HepG2 (cell line): ENCODE measurements around the gene GRM7. TPM values are rescaled to one million over a fixed set of nuclear protein-coding genes. Genes with fewer than 3 reads are reported as not detected.

ENCODE experiments used
- ATAC-seq: fragments of 200-7000 bp; cut with Tn5 transposase; 3 replicates; pipeline ENCODE4 v1.9.1; 2020; ENCODE audit warnings: mild to moderate bottlenecking, moderate library complexity
- BruUV-seq: library from RNA; stranded (reverse); fragments of 400-500 nt; replicated peaks from 2 replicates; lab custom pipeline; 2021; lab: Mats Ljungman, UMichigan
- CTCF ChIA-PET: fragments of 300-600 bp; formaldehyde crosslinking; extraction: SDS; loops from one replicate; lab custom pipeline; 2021; ENCODE audit warnings: low total read pairs, inconsistent platforms, low intra/inter-chr PET ratio; lab: Yijun Ruan, JAX
- POLR2A ChIA-PET: fragments of 350-600 bp; sonication (Branson Sonifier 250); formaldehyde crosslinking; loops from one replicate; lab custom pipeline; 2020; ENCODE audit warnings: antibody characterized with exemption, inconsistent platforms; lab: Yijun Ruan, JAX
- DNase-seq: peaks from one replicate; pipeline ENCODE4 v3.0.0-alpha.2; 2015; ENCODE audit warnings: low spot score
- FAIRE-seq: peaks from 3 replicates; lab custom pipeline; 2011; peaks lifted over from hg19 to GRCh38; lab: Jason Lieb, UNC
- H2AFZ ChIP-seq: one replicate; pipeline ENCODE4 v1.6.1; 2011; ENCODE audit warnings: low read length, inconsistent platforms
- H3K27ac ChIP-seq: fragments of 300-600 bp; 3 replicates; pipeline ENCODE4 v1.8.0; 2011; ENCODE audit warnings: mixed run types, mild to moderate bottlenecking, mixed read lengths, low read length, inconsistent platforms; ENCODE audit not compliant: insufficient read depth; ENCODE audit errors: extremely low read length
- H3K27me3 ChIP-seq, 2 experiments: fragments of 200-600 bp in 1 of 2; 2 replicates in 1 of 2; 3 replicates in 1 of 2; pipeline versions ENCODE4 v1.6.0 to v1.8.0; 2011; ENCODE audit warnings: low read length in 2 of 2, mild to moderate bottlenecking in 2 of 2, moderate library complexity in 2 of 2, inconsistent platforms in 1 of 2; ENCODE audit not compliant: insufficient read depth in 2 of 2, control insufficient read depth in 1 of 2
- H3K36me3 ChIP-seq, 2 experiments: fragments of 200-600 bp in 1 of 2; replicated peaks in 1 of 2; 2 replicates in 1 of 2; 3 replicates in 1 of 2; pipeline versions ENCODE4 v1.5.1 to v1.8.0; 2011; ENCODE audit warnings: low read length in 2 of 2, inconsistent platforms in 1 of 2; ENCODE audit not compliant: insufficient read depth in 2 of 2, control insufficient read depth in 1 of 2
- H3K4me1 ChIP-seq: 2 replicates; pipeline ENCODE4 v1.5.1; 2012; ENCODE audit warnings: low read length, inconsistent platforms; ENCODE audit not compliant: insufficient read depth
- H3K4me2 ChIP-seq: 2 replicates; pipeline ENCODE4 v1.6.0; 2011; ENCODE audit warnings: low read depth, low read length, inconsistent platforms
- H3K4me3 ChIP-seq, 3 experiments: fragments of 200-600 bp in 1 of 3; sonication (generic), shearing (Covaris generic) in 1 of 3; replicated peaks in 1 of 3; 2 replicates each; pipeline ENCODE4 v1.5.1; 2011 to 2016; ENCODE audit warnings: low read length in 3 of 3, inconsistent platforms in 2 of 3, low read depth in 2 of 3, mild to moderate bottlenecking in 2 of 3, control low read depth in 1 of 3, mixed read lengths in 1 of 3; ENCODE audit not compliant: insufficient read depth in 1 of 3
- H3K79me2 ChIP-seq: one replicate; pipeline ENCODE4 v1.6.1; 2011; ENCODE audit warnings: low read length, inconsistent platforms; ENCODE audit not compliant: insufficient read depth
- H3K9ac ChIP-seq: 2 replicates; pipeline ENCODE4 v1.6.0; 2011; ENCODE audit warnings: mild to moderate bottlenecking, low read depth, low read length, inconsistent platforms; ENCODE audit not compliant: insufficient read depth
- H3K9me3 ChIP-seq: 2 replicates; pipeline ENCODE4 v1.5.1; 2012; ENCODE audit warnings: mild to moderate bottlenecking, low read length
- H4K20me1 ChIP-seq: 2 replicates; pipeline ENCODE4 v1.6.0; 2011; ENCODE audit warnings: inconsistent platforms, mild to moderate bottlenecking, low read length, moderate library complexity; ENCODE audit not compliant: insufficient read depth
- IKZF4 ChIP-seq: sonication (generic); formaldehyde crosslinking; IDR thresholded peaks from 2 replicates; pipeline ENCODE4 v1.5.1; 2020; ENCODE audit warnings: borderline replicate concordance, mild to moderate bottlenecking, low read depth, missing genetic modification reagents; ENCODE audit errors: not compliant biosample characterization
- IRX3 ChIP-seq: sonication (generic); formaldehyde crosslinking; IDR thresholded peaks from 2 replicates; pipeline ENCODE4 v1.8.1; 2023; ENCODE audit warnings: mild to moderate bottlenecking, low read depth, missing genetic modification reagents, borderline replicate concordance
- ZNF264 ChIP-seq: sonication (generic); formaldehyde crosslinking; IDR thresholded peaks from 2 replicates; pipeline ENCODE4 v1.4.0; 2020; ENCODE audit warnings: missing genetic modification reagents
- ZNF772 ChIP-seq: sonication (generic); formaldehyde crosslinking; IDR thresholded peaks from 2 replicates; pipeline ENCODE4 v1.5.0; 2020; ENCODE audit warnings: mild to moderate bottlenecking, missing genetic modification reagents
- ZSCAN29 ChIP-seq: sonication (generic); formaldehyde crosslinking; conservative IDR thresholded peaks from 2 replicates; pipeline ENCODE4 v1.4.0; 2020; ENCODE audit warnings: mild to moderate bottlenecking, missing genetic modification reagents
- WGBS: methylation state at CpG from one replicate; pipeline ENCODE4 v1.1.6; 2017; ENCODE audit warnings: low lambda C conversion rate; 5-methylcytosine and 5-hydroxymethylcytosine counted together
- in situ Hi-C: cut with HindIII; loops from 2 replicates; pipeline ENCODE4 v1.10.0; 2017; ENCODE audit warnings: low pct_unique_long_range_greater_than_20kb; ENCODE audit not compliant: extremely low pct_ligation_motif_present
- intact Hi-C: fragments of 100-400 bp; cut with micrococcal nuclease; formaldehyde crosslinking; loops from one replicate; pipeline ENCODE4 v1.10.0; 2022; ENCODE audit not compliant: unreplicated experiment
- polyA plus RNA-seq, 8 experiments: library from polyadenylated mRNA; depleted of rRNA in 3 of 8; stranded (reverse) in 7 of 8; unstranded in 1 of 8; fragments of >200 nt; fragmentation: Illumina TruSeq in 4 of 8; extraction: Trizol in 4 of 8; gene quantifications; 2 replicates each; pipeline versions ENCODE4 v1.2.1 to v1.2.3, GENCODE V29; 2011 to 2016; ENCODE audit warnings: low read depth in 4 of 8, missing spikeins in 1 of 8, mixed read lengths in 1 of 8; ENCODE audit not compliant: insufficient read depth in 1 of 8
- total RNA-seq, 5 experiments: library from RNA; depleted of rRNA; stranded (reverse); fragments of >200 nt; fragmentation: Illumina TruSeq; extraction: Trizol; gene quantifications; 2 replicates each; pipeline ENCODE4 v1.2.3, GENCODE V29; 2016; ENCODE audit warnings: low read depth in 1 of 5
- TF ChIP-seq, protein P1 (sequence below), 2 experiments: IDR thresholded peaks; 2 replicates each; pipeline ENCODE4 v1.6.1; 2011 to 2012; ENCODE audit warnings: low read length in 2 of 2, borderline replicate concordance in 1 of 2, low read depth in 1 of 2, mild to moderate bottlenecking in 1 of 2, moderate library complexity in 1 of 2

Gene GRM7
- total and polyA plus RNA-seq, 2 of the 13 experiments (the other 11 are each of a cell fraction or from before 2014, with no cell fraction given) = not detected

DNA sequence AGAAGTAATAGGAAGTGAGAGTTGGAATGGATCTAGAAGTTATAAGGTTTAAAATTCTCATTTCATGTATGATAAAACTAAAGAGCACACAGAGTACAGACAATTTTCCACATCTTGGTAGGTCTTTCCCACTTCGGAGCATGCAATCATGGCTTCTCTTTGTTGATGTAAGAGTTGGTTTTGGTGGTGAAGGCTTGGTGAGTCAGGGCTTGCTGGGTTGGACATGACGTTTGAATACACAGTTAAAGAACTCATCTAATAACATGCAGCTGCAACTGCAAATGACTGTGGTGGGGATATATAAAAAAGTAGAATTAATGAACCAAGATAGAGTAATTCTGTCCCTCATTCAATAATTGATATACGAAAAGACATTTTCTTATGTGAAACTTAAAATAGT is 39.5 kb upstream of the GRM7 start:
- no peak for ATAC-seq
- H2AFZ ChIP-seq = no peak overlapping the region
- H3K79me2 ChIP-seq = no peaks in the 10 kb centered on the region
- no peak for DNase-seq
- WGBS = 2% methylated on average over 3 of the region's 3 CpGs
- no TSS peak for BruUV-seq
- no peak overlapping the region for H3K4me3 ChIP-seq
- FAIRE-seq = no peak
- H4K20me1 ChIP-seq = no peaks in the 10 kb centered on the region
- no peaks in the 10 kb centered on the region for H3K4me1 ChIP-seq
- no peak overlapping the region for H3K4me2 ChIP-seq
- TF ChIP-seq ZNF772 (CRISPR knock-in tag) = no peak
- H3K36me3 ChIP-seq = no peaks in the 10 kb centered on the region
- ChIA-PET POLR2A (no interaction called here), CTCF (no interaction called here)
- no peaks in the 10 kb centered on the region for H3K27me3 ChIP-seq
- H3K9me3 ChIP-seq = peaks cover 4% of the 10 kb centered on the region; the same call in 1 of the 2 replicates
- intact Hi-C loops (no loop called here), in situ Hi-C loops (no loop called here)
- no peak overlapping the region for H3K27ac ChIP-seq
- H3K9ac ChIP-seq = no peak overlapping the region

DNA sequence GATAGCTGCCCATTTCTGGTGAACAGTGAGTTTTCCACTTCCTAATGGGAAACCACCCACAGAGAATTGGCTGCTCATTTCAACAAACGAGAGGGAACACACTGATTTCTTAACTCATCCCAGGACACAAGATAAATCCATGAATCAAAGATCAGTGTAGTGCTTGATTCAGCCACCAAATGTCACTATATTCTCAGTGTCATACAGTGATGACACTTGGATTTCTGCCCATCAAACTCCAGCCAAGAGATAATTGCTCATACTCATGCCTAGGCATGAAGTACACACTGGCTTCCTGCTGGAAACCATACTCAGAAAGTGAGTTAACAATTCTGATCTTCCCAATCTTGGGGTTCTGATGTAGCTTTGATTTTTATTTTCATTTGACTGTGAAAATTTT is 35.4 kb upstream of the GRM7 start:
- ATAC-seq (no peak), FAIRE-seq (no peak), DNase-seq (no peak)
- Histone ChIP-seq H3K36me3 (no peaks in the 10 kb centered on the region), H3K9ac (no peak overlapping the region), H3K9me3 (peaks cover 14% of the 10 kb centered on the region), H4K20me1 (no peaks in the 10 kb centered on the region), H3K27ac (no peak overlapping the region), H3K4me3 (no peak overlapping the region), H3K79me2 (no peaks in the 10 kb centered on the region), H3K4me1 (no peaks in the 10 kb centered on the region), H3K27me3 (no peaks in the 10 kb centered on the region), H2AFZ (no peak overlapping the region), H3K4me2 (no peak overlapping the region)
- in situ Hi-C loops (no loop called here), intact Hi-C loops (no loop called here)
- ChIA-PET POLR2A (no interaction called here), CTCF (no interaction called here)
- BruUV-seq = no TSS peak
- TF ChIP-seq ZNF264 = no peak
- TF ChIP-seq IKZF4 (CRISPR knock-in tag) = no peak
- TF ChIP-seq, protein P1, sequence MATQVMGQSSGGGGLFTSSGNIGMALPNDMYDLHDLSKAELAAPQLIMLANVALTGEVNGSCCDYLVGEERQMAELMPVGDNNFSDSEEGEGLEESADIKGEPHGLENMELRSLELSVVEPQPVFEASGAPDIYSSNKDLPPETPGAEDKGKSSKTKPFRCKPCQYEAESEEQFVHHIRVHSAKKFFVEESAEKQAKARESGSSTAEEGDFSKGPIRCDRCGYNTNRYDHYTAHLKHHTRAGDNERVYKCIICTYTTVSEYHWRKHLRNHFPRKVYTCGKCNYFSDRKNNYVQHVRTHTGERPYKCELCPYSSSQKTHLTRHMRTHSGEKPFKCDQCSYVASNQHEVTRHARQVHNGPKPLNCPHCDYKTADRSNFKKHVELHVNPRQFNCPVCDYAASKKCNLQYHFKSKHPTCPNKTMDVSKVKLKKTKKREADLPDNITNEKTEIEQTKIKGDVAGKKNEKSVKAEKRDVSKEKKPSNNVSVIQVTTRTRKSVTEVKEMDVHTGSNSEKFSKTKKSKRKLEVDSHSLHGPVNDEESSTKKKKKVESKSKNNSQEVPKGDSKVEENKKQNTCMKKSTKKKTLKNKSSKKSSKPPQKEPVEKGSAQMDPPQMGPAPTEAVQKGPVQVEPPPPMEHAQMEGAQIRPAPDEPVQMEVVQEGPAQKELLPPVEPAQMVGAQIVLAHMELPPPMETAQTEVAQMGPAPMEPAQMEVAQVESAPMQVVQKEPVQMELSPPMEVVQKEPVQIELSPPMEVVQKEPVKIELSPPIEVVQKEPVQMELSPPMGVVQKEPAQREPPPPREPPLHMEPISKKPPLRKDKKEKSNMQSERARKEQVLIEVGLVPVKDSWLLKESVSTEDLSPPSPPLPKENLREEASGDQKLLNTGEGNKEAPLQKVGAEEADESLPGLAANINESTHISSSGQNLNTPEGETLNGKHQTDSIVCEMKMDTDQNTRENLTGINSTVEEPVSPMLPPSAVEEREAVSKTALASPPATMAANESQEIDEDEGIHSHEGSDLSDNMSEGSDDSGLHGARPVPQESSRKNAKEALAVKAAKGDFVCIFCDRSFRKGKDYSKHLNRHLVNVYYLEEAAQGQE (IDR thresholded peaks at IDR 0.05; ENCODE audit: borderline replicate concordance in 1 of 2, low read depth in 1 of 2, low read length in 2 of 2) = no peak
- TF ChIP-seq ZSCAN29 (CRISPR knock-in tag) = no peak
- TF ChIP-seq IRX3 = no peak
- WGBS = 0% methylated on average over 1 of the region's 1 CpG
